G401 (cell line): ENCODE measurements around the gene HPD. TPM values are rescaled to one million over a fixed set of nuclear protein-coding genes. Genes with fewer than 3 reads are reported as not detected.
A peak's percentile ranks its signal among the peaks of the same experiment; 100 is the strongest.
"Not testable (repeated sequence)": the region's sequence is repeated elsewhere in the genome, so short reads cannot be mapped to it uniquely, and the experiment has no call there.

Source experiments
- DNase-seq: peaks from one replicate; pipeline ENCODE4 v3.0.0-alpha.2; 2015; ENCODE audit warnings: low spot score
- in situ Hi-C: cut with HindIII; loops from 2 replicates; pipeline ENCODE4 v1.10.0; 2016; ENCODE audit warnings: low sequenced_read_pairs, mixed read lengths
- total RNA-seq: library from RNA; depleted of rRNA; stranded (reverse); fragments of >200 nt; shearing (Covaris generic); gene quantifications from 2 replicates; pipeline ENCODE4 v1.2.3, GENCODE V29; 2014

Gene HPD
- total RNA-seq, 1 experiment from 2014 or later = 16.2 TPM

- in situ Hi-C loops = no loop called here
- peak; percentile 94 for DNase-seq
Observed at GRCh38 chr12:121872546-121873215, 14.0 kb upstream of the HPD start.

DNA sequence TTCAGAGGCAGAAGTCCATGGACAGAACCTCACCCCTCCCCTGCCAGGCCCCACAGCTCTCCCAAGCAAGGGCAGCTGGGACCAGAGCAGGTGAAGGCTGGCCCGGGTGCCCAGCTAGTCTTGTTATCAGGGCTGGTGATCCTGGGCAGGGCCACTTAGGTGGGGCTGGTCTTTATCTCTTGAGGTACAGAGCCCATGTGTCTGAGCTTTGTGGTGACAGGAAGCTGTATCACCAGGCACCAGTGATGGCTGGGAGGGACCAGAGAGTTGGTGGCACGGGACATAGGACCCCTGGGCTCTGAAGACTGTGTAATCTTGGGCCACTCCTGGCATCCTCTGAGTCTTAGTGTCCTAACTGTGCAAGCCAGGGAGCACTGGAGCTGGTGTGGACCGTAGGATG lies 12.8 kb upstream of the HPD start:
- DNase-seq = no peak
- in situ Hi-C loops = no loop called here

- DNase-seq, in situ Hi-C loops: not testable (repeated sequence)
Observed at GRCh38 chr12:121869229-121869628, 10.6 kb upstream of the HPD start.

GRCh38 chr12:121866331-121866730 lies 7.7 kb upstream of the HPD start:
- in situ Hi-C loops = no loop called here
- DNase-seq = no peak

DNA sequence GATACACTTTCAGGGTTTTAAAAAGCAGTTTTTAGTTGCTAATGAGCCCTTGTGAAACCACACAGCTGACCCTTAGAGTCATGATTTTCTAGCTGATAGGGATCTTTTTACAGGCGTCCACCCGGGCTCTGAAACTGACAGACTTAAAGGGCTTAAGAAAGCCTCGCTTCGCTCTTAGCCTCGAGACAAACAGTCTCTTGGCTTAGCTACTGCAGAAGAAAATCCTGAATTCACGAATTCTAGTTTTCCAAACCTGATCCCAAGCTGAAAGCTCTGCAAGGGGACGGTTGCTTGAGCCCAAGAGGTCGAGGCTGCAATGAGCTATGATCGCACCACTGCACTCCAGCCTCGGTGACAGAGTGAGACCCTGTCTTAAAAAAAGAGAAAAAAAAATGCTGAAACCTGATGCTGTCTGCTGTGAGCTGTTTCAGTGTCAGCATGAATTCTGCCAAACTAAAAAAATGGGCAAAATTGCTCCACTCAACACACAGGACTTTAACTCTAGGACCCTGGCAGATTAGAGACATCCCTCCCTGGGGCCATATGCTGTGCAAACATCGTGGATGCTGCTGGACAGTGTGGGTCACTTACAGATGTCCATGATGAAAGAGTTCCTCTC lies 3.1 kb upstream of the HPD start:
- in situ Hi-C loops = no loop called here
- DNase-seq = peak; percentile 36

DNA sequence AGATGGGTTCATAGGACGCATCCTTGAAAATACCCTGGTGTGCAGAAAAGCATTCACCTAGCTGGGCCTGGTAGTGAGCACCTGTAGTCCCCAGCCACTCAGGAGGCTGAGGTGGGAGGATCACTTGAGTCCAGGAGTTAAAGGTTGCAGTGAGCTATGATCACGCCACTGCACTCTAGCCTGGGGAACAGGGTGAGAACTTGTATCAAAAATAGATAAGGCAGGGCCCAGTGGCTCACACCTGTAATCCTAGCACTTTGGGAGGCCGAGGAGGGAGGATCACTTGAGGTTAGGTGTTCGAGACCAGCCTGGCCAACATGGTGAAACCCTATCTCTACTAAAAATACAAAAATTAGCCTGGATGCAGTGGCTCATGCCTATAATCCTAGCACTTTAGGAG lies 2.0 kb upstream of the HPD start:
- in situ Hi-C loops, DNase-seq: not testable (repeated sequence)

- in situ Hi-C loops = no loop called here
Observed at GRCh38 chr12:121860257-121860656, 1.6 kb upstream of the HPD start.

DNA sequence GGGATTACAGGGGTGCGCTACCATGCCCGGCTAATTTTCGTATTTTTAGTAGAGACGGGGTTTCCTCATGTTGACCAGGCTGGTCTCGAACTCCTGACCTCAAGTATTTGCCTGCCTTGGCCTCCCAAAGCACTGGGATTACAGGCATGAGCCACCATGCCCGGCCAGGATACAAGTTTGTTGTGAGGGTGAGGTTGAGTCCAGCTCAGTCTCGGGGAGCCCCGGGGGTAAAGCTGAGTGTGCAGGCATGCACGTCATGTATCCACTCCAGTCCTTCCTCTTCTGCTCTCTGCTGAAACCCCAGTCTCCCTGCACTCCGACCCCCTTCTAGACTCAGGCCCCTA lies 369 bp downstream of the HPD start:
- in situ Hi-C loops = no loop called here
- DNase-seq = no peak

More at GRCh38 chr12:121860257-121860656, 1.6 kb upstream of the HPD start:
- DNase-seq = no peak

DNA sequence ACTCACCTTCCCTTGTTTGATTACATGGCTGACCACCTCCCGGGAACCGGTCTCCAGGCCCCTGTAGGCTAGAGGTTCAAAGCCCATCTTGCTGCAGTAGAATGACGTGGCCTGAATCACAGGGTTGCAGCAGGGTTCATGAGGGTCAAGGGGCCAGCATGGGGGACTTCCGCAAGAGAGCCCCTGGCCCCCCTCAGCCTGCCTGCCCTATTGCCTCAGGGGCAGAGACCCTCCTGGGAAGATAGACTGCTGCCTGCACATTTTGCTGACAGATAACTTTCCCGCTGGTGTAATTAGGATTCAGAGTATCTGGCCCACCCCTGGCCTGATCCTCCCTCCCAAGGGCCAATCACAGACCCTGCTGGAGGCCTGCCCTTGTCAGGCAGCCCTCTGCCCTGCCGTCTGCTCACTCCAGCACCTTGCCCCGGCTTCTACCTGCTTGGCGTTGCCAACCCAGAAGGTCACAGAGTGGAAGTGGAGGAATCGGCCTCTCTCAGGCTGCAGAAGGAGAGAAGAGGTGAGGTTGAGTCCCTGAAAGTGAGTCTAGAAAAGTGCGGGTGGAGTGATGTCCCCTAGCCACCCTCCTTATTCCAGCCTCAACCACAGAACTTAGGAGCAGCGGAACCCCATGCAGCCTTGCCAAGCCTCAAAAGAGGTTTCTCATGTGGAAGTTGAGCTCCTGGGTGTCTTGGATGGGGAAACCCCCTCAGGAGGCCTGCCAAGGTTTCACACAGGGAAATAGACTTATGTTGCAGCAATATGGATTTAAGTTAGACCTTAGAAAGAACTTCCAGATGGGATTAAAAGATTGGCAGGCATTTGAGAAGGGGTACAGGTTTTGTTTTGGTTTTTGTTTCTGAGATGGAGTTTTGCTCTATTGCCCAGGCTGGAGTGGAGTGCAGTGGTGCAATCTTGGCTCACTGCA lies 1.1 kb downstream of the HPD start:
- no peak for DNase-seq

GRCh38 chr12:121852392-121852791 lies 6.3 kb downstream of the HPD start:
- in situ Hi-C loops, DNase-seq: not testable (repeated sequence)

More for the DNA sequence above, 1.1 kb downstream of the HPD start:
- in situ Hi-C loops = no loop called here

DNA sequence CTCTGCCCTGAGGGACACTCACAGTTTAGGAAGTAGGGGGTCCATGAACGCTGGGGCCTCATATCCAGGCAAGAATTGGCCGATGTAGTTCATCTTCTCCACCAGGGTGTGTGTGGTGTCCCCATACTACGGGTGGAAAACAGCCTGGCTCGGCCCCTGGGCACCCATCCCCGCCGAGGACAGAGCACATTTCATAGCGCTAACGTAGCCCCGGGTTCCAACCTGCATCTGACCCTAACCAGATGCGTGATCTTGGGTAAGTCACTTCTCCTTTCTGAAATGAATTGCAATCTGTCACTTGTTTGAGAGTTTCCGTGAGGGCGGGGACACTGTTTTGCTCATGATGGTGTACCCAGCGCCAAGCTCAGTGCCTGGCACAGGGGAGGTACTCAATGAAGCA lies 9.0 kb downstream of the HPD start:
- in situ Hi-C loops = no loop called here
- no peak for DNase-seq

DNA sequence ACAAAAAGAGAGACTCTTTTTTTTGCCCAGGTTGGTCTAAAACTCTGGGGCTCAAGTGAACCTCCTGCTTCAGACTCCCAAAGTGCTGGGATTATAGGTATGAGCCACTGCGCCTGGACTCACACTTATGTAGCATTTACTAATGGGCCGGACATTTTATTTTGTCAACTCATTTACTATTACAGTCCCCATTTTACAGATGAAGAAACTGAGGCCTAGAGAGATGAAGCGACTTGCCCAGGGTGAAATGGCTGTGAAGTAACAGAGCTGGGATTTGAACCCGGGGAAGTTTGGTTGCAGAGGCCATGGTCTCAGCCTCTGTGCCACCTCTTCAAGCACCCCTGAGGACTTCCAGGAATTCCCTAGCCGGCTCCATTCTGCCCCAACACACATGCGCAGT lies 9.4 kb downstream of the HPD start:
- no peak for DNase-seq
- in situ Hi-C loops = no loop called here

- in situ Hi-C loops = no loop called here
- no peak for DNase-seq
Observed at GRCh38 chr12:121845701-121846100, 13.0 kb downstream of the HPD start.

DNA sequence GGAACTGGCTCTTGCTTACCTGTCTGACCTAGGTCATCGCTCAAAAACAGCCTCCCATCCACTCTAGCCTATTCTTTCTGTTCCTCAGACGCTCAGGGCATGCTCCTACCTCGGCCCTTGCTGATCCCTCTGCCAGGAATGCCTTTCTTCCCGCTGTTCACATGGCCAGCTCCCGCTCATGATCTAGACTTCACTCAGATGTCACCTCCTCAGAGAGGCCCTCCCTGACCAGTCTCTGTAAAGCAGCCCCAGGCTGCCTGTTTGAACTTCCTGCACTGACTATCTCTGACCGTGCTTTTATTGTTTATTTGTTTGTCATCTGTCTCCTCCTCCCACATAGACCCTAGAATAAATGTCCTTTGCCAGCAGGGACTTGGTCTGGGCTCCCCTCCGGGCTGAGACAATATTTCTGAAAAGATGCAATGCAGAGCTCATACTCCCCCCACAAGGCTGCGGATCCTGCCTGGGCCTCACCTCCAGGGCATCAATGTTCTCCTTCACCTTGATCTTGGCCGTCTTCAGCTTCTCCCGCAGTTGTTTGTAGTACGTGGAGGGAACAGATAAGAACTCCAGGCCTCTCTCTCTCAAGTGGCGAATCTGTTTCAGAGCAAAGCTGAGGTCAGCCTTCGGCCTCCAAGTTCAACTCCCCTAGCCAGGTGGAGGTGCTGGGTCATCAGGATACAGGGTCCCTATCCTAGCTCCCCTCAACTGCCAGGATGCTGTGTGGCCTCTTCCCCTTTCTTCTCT lies 15.2 kb downstream of the HPD start:
- in situ Hi-C loops = no loop called here

DNA sequence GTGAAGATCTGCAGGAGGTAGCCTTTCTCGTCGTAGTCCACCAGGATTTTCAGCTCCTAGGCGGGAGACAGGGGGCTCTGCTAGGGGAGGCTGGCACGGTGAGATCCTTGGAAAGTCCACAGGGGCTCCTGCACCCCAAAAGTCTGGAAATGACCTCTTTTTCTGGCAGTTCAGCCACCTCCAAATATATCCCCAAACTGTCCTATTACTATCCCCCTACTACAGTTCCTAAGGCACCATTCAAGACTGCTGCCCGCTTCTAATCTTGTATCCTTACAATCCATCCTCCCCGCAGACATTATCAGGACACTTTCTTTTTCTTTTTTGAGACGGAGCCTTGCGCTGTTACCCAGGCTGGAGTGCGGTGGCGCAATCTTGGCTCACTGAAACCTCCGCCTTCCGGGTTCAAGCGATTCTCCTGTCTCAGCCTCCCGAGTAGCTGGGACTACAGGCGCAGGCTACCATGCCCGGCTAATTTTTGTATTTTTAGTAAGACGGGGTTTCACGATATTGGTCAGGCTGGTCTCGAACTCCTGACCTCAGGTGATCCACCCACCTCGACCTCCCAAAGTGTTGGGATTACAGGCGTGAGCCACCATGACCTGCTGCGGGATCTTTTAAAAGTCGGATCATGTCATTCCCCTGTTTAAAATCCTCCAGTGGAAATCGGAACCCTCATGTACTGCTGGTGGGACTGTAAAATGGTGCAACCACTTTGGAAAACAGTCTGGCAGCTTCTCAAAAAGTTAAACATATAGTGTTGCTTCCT lies 18.5 kb downstream of the HPD start:
- in situ Hi-C loops = no loop called here
- DNase-seq = no peak

More for the DNA sequence above, 15.2 kb downstream of the HPD start:
- DNase-seq = no peak

DNA sequence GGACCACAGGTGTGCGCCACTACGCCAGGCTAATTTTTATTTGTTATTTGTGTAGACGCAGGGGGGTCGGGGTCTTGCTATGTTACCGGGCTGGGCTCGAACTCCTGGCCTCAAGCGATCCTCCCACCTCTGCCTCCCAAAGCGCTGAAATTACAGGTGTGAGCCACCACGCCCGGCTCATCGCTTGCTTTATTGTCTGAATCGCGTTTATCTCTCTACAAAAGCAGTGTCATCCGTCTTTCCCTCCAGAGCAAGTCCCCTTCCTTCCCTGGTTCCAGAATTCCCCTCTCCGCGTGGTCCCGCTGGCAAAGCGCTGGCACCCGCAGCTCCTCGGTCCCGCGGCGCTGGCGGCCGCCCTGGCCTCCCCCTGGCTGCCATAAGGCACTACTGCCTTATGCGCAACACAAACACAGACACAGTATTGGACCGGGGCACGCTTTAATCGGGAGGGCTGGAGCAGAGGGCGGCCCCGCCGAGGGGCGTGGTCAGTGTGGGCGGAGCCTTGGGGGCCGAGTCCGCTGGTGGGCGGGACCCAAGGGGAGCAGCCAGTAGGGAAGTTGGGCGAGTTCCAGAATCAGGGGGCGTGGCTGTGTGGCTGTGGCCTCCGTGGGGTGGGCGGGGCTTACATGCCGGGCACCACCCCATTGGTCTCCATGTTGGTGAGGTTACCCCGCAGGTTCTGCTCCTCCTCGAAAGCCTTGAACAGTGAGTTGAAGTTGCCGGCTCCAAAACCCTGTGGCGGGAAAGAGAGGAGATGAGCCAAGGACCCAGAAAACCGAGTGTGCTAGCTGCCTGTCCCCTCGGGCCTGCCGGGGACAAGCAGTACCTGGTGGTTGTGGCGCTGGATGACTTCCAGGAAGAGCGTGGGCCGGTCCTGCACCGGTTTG lies 19.3 kb downstream of the HPD start:
- in situ Hi-C loops = no loop called here
- DNase-seq = peak; percentile 94

GRCh38 chr12:121838126-121838525 lies 20.5 kb downstream of the HPD start:
- no peak for DNase-seq
- in situ Hi-C loops = no loop called here

DNA sequence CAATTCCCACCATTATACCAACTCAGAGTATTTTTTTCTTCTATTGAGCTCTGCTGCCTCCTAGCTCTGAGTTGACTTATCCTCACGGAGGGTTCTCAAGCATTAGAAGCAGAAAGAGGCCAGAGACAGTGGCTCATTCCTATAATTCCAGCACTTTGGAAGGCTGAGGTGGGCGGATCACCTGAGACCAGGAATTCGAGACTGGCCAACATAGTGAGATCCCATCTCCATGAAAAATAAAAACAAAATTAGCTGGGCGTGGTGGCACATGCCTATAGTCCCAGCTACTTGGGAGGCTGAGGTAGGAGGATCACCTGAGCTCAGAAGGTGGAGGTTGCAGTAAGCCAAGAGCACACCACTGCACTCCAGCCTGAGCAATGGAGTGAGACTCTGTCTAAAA lies 21.0 kb downstream of the HPD start:
- no peak for DNase-seq
- in situ Hi-C loops = no loop called here
